ENCODE results near the gene TWIST2. TPM values are rescaled to one million over a fixed set of nuclear protein-coding genes. Genes with fewer than 3 reads are reported as not detected.

Gene TWIST2
- total and polyA plus RNA-seq, 7 donors, result 0.58 to 1.2 (median 0.90) TPM

- intact Hi-C loops (cut with DNase I), result no loop called here
- no peak for DNase-seq
- 85 to 89% (median 87%) methylated on average over 10 of the region's 10 CpGs for WGBS, 3 donors
- no peak overlapping the region for H3K27ac ChIP-seq
- no peak for TF ChIP-seq CTCF (IDR thresholded peaks at IDR 0.05)
- H3K9me3 ChIP-seq, result no peaks in the 10 kb centered on the region
- peaks cover 0 to 43% (median 7%) of the 10 kb centered on the region in 3 donors for H3K27me3 ChIP-seq (ENCODE audit: insufficient read depth in 3 of 3, low read length in 2 of 3)
- H3K4me3 ChIP-seq, result no peak overlapping the region
- no peaks in the 10 kb centered on the region for H3K4me1 ChIP-seq
- ATAC-seq, result no peak
- no peaks in the 10 kb centered on the region for H3K36me3 ChIP-seq (ENCODE audit: insufficient read depth in 1 of 2, low read depth in 1 of 2)
Measured at GRCh38 chr2:238861766-238862315, 14.0 kb downstream of the TWIST2 start.

GRCh38 chr2:238862701-238863100, 14.8 kb downstream of the TWIST2 start:
- no peak overlapping the region for H3K4me3 ChIP-seq
- H3K27me3 ChIP-seq (ENCODE audit: insufficient read depth in 3 of 3, low read length in 2 of 3), result peaks cover 0 to 38% (median 5%) of the 10 kb centered on the region in 3 donors
- DNase-seq (no peak), ATAC-seq (no peak)
- H3K27ac ChIP-seq, result no peak overlapping the region
- no peaks in the 10 kb centered on the region for H3K9me3 ChIP-seq
- intact Hi-C loops (cut with DNase I), result no loop called here
- TF ChIP-seq CTCF (IDR thresholded peaks at IDR 0.05), result no peak
- no peaks in the 10 kb centered on the region for H3K36me3 ChIP-seq (ENCODE audit: insufficient read depth in 1 of 2, low read depth in 1 of 2)
- 81 to 90% (median 83%) methylated on average over 5 of the region's 5 CpGs for WGBS, 3 donors
- no peaks in the 10 kb centered on the region for H3K4me1 ChIP-seq

GRCh38 chr2:238863231-238863630, 15.3 kb downstream of the TWIST2 start:
- 93 to 95% (median 93%) methylated on average over 14 of the region's 14 CpGs for WGBS, 3 donors
- intact Hi-C loops (cut with DNase I), result no loop called here
- Histone ChIP-seq H3K4me3 (no peak overlapping the region), H3K27ac (no peak overlapping the region), H3K27me3 (ENCODE audit: insufficient read depth in 3 of 3, low read length in 2 of 3) (peaks cover 0 to 42% (median 5%) of the 10 kb centered on the region in 3 donors), H3K4me1 (no peaks in the 10 kb centered on the region), H3K36me3 (ENCODE audit: insufficient read depth in 1 of 2, low read depth in 1 of 2) (no peaks in the 10 kb centered on the region), H3K9me3 (no peaks in the 10 kb centered on the region)
- ATAC-seq (no peak), DNase-seq (no peak)
- TF ChIP-seq CTCF (IDR thresholded peaks at IDR 0.05), result no peak

GRCh38 chr2:238863749-238864206, 15.9 kb downstream of the TWIST2 start:
- no peak overlapping the region for H3K4me3 ChIP-seq

More at GRCh38 chr2:238863749-238864206, 15.9 kb downstream of the TWIST2 start:
- DNase-seq, result no peak
- Histone ChIP-seq H3K27ac (peak overlapping the region; percentile 19), H3K27me3 (ENCODE audit: insufficient read depth in 3 of 3, low read length in 2 of 3) (peaks cover 0 to 43% (median 5%) of the 10 kb centered on the region in 3 donors), H3K4me1 (no peaks in the 10 kb centered on the region), H3K9me3 (no peaks in the 10 kb centered on the region), H3K36me3 (ENCODE audit: insufficient read depth in 1 of 2, low read depth in 1 of 2) (no peaks in the 10 kb centered on the region)
- no peak for TF ChIP-seq CTCF (IDR thresholded peaks at IDR 0.05)
- intact Hi-C loops (cut with DNase I), result no loop called here
- WGBS, 3 donors, result 61 to 74% (median 70%) methylated on average over 9 of the region's 9 CpGs
- ATAC-seq, result no peak
